Gastrocnemius medialis (tissue), 4 donors: ENCODE measurements around the gene ALMS1.
"Not testable (repeated sequence)": the region's sequence is repeated elsewhere in the genome, so short reads cannot be mapped to it uniquely, and the experiment has no call there.

Experiments
- CTCF ChIP-seq, 5 experiments: fragments of 450-650 bp in 3 of 5; fragments of 200-600 bp in 2 of 5; sonication (generic) in 2 of 5; IDR thresholded peaks in 4 of 5; conservative IDR thresholded peaks in 1 of 5; 1 replicate in 4 of 5; 2 replicates in 1 of 5; pipeline ENCODE4 v1.5.1; 2016 to 2019; ENCODE audit warnings: antibody characterized with exemption in 5 of 5, mild to moderate bottlenecking in 3 of 5, moderate library complexity in 3 of 5
- POLR2A ChIP-seq, 2 donors: fragments of 450-650 bp; IDR thresholded peaks; one replicate each; pipeline ENCODE4 v1.6.1; 2017; ENCODE audit warnings: antibody characterized with exemption in 2 of 2, mild to moderate bottlenecking in 2 of 2, moderate library complexity in 2 of 2

DNA sequence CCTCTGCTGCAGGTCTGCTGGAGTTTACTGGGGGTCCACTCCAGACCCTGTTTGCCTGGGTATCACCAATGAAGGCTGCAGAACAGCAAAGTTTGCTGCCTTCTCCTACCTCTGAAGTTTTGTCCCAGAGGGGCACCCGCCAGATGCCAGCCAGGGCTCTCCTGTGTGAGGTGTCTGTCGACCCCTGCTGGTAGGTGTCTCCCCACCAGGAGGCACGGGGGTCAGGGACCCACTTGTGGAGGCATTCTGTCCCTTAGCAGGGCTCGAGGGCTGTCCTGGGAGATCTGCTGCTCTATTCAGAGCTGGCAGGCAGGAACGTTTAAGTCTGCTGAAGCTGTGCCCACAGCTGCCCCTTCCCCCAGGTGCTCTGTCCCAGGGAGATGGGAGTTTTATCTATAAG is 124.8 kb downstream of the ALMS1 start:
- TF ChIP-seq CTCF (IDR thresholded peaks at IDR 0.05 in 4 of 5, conservative IDR thresholded peaks at IDR 0.05 in 1 of 5); POLR2A (IDR thresholded peaks at IDR 0.05): not testable (repeated sequence)
